22Rv1 (cell line): ENCODE data around the gene CTBP2.

Experiments used
- CTCF ChIP-seq: fragments of 450-650 bp; IDR thresholded peaks from 2 replicates; pipeline ENCODE4 v1.5.1; 2017; ENCODE audit warnings: mild to moderate bottlenecking
- ZFX ChIP-seq: fragments of 450-650 bp; IDR thresholded peaks from 2 replicates; pipeline ENCODE4 v1.6.1; 2017; ENCODE audit warnings: antibody characterized with exemption, borderline replicate concordance

GRCh38 chr10:125029584-125030242 is 130.7 kb downstream of the CTBP2 start:
- no peak for TF ChIP-seq CTCF
- no peak for TF ChIP-seq ZFX
